Panc1 (cell line): ENCODE data around the gene MSI2.

Source experiments
- CTCF ChIP-seq: fragments of 450-650 bp; IDR thresholded peaks from 2 replicates; pipeline ENCODE4 v1.5.1; 2017; ENCODE audit warnings: mild to moderate bottlenecking
- POLR2AphosphoS5 ChIP-seq: IDR thresholded peaks from 2 replicates; pipeline ENCODE4 v1.6.1; 2012; ENCODE audit warnings: mild to moderate bottlenecking, low read depth, low read length, moderate library complexity

- TF ChIP-seq CTCF (no peak), POLR2AphosphoS5 (no peak)
Measured at GRCh38 chr17:57730026-57730701, 473.8 kb downstream of the MSI2 start.
